Ascending aorta (tissue), 2 donors: ENCODE data around the gene ADORA2B. TPM values are rescaled to one million over a fixed set of nuclear protein-coding genes. Genes with fewer than 3 reads are reported as not detected.
"Not testable (repeated sequence)": the region's sequence is repeated elsewhere in the genome, so short reads cannot be mapped to it uniquely, and the experiment has no call there.

Source experiments
- DNase-seq, 2 donors: peaks; one replicate each; pipeline ENCODE4 v3.0.0-alpha.2; 2019; ENCODE audit warnings: low spot score in 2 of 2
- H3K27ac ChIP-seq, 2 donors: fragments of 200-600 bp; sonication (generic); one replicate each; pipeline ENCODE4 v1.5.1; 2016 to 2017; ENCODE audit warnings: mild to moderate bottlenecking in 1 of 2
- H3K27me3 ChIP-seq: fragments of 200-600 bp; sonication (generic); one replicate; pipeline ENCODE4 v1.5.1; 2017
- H3K36me3 ChIP-seq, 2 donors: fragments of 200-600 bp; sonication (generic); one replicate each; pipeline ENCODE4 v1.5.1; 2016
- H3K4me1 ChIP-seq, 2 donors: fragments of 200-600 bp; sonication (generic); one replicate each; pipeline ENCODE4 v1.5.1; 2016 to 2017; ENCODE audit warnings: mild to moderate bottlenecking in 1 of 2
- H3K4me3 ChIP-seq, 2 donors: fragments of 200-600 bp; sonication (generic); one replicate each; pipeline ENCODE4 v1.5.1; 2016 to 2017; ENCODE audit warnings: mild to moderate bottlenecking in 1 of 2
- H3K9me3 ChIP-seq, 2 donors: fragments of 200-600 bp; sonication (generic); one replicate each; pipeline ENCODE4 v1.5.1; 2016
- intact Hi-C: fragments of 100-400 bp; cut with DNase I; formaldehyde crosslinking; loops from one replicate; pipeline ENCODE4 v1.15.1; 2023
- total RNA-seq: library from RNA; depleted of rRNA; stranded (reverse); fragments of >200 nt; gene quantifications from one replicate; pipeline ENCODE4 v1.1.0, GENCODE V29; 2016
- TF ChIP-seq, protein P1 (sequence below), 3 experiments: fragments of 200-600 bp in 2 of 3; fragments of 450-650 bp in 1 of 3; sonication (generic) in 2 of 3; IDR thresholded peaks; one replicate each; pipeline ENCODE4 v1.5.1; 2016 to 2019; ENCODE audit warnings: antibody characterized with exemption in 3 of 3, mild to moderate bottlenecking in 1 of 3, moderate library complexity in 1 of 3

The ADORA2B gene
- total RNA-seq, 1 donor from 2014 or later = not detected

- no peak for DNase-seq
- TF ChIP-seq, protein P1, sequence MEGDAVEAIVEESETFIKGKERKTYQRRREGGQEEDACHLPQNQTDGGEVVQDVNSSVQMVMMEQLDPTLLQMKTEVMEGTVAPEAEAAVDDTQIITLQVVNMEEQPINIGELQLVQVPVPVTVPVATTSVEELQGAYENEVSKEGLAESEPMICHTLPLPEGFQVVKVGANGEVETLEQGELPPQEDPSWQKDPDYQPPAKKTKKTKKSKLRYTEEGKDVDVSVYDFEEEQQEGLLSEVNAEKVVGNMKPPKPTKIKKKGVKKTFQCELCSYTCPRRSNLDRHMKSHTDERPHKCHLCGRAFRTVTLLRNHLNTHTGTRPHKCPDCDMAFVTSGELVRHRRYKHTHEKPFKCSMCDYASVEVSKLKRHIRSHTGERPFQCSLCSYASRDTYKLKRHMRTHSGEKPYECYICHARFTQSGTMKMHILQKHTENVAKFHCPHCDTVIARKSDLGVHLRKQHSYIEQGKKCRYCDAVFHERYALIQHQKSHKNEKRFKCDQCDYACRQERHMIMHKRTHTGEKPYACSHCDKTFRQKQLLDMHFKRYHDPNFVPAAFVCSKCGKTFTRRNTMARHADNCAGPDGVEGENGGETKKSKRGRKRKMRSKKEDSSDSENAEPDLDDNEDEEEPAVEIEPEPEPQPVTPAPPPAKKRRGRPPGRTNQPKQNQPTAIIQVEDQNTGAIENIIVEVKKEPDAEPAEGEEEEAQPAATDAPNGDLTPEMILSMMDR (IDR thresholded peaks at IDR 0.05) = no peak
- Histone ChIP-seq H3K36me3 (no peaks in the 10 kb centered on the region), H3K4me3 (no peak overlapping the region), H3K9me3 (no peaks in the 10 kb centered on the region), H3K27ac (no peak overlapping the region), H3K4me1 (no peaks in the 10 kb centered on the region), H3K27me3 (no peaks in the 10 kb centered on the region)
- intact Hi-C loops = no loop called here
These were observed 37.6 kb upstream of the ADORA2B start for GRCh38 chr17:15907290-15907689.

GRCh38 chr17:15908378-15908777 is 36.6 kb upstream of the ADORA2B start:
- intact Hi-C loops = no loop called here
- Histone ChIP-seq H3K9me3 (no peaks in the 10 kb centered on the region), H3K27me3 (no peaks in the 10 kb centered on the region), H3K4me1 (no peaks in the 10 kb centered on the region), H3K27ac (no peak overlapping the region), H3K4me3 (no peak overlapping the region), H3K36me3 (no peaks in the 10 kb centered on the region)
- TF ChIP-seq, protein P1 (IDR thresholded peaks at IDR 0.05) = no peak
- no peak for DNase-seq

- no peaks in the 10 kb centered on the region for H3K4me1 ChIP-seq
- TF ChIP-seq, protein P1 (IDR thresholded peaks at IDR 0.05) = no peak
- H3K27me3 ChIP-seq = no peaks in the 10 kb centered on the region
- no peaks in the 10 kb centered on the region for H3K36me3 ChIP-seq
- intact Hi-C loops = no loop called here
- no peak overlapping the region for H3K4me3 ChIP-seq
- H3K27ac ChIP-seq = no peak overlapping the region
- H3K9me3 ChIP-seq = no peaks in the 10 kb centered on the region
- DNase-seq = no peak
These were observed 35.4 kb upstream of the ADORA2B start for GRCh38 chr17:15909481-15909991.

DNA sequence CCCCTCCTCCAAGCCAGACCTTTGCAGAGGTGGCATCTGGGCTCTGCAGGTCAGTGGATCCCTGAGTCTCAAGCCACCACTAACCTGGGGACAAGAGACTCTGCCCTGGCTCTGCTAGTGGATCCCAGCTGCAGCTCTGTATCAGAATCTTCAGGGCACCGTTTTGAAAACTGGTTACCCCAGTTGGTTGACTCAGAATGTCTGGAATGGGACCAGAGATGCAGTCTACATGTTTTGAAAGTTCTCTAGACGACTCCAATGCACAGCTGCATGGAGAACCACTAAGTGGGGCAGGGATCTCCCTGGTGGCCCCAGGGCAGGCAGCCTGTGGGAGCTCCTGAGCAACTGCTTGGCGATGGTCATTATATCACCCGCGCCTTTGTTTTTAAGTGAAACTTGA is 34.1 kb upstream of the ADORA2B start:
- DNase-seq = no peak
- no peaks in the 10 kb centered on the region for H3K9me3 ChIP-seq
- H3K27me3 ChIP-seq = no peaks in the 10 kb centered on the region
- no peak overlapping the region for H3K4me3 ChIP-seq
- TF ChIP-seq, protein P1 (IDR thresholded peaks at IDR 0.05) = no peak
- H3K27ac ChIP-seq = no peak overlapping the region
- no peaks in the 10 kb centered on the region for H3K4me1 ChIP-seq
- no peaks in the 10 kb centered on the region for H3K36me3 ChIP-seq
- intact Hi-C loops = no loop called here

GRCh38 chr17:15911701-15912100 is 33.2 kb upstream of the ADORA2B start:
- intact Hi-C loops, H3K4me1 ChIP-seq, H3K4me3 ChIP-seq, H3K36me3 ChIP-seq, H3K27me3 ChIP-seq, H3K9me3 ChIP-seq, DNase-seq, H3K27ac ChIP-seq: not testable (repeated sequence)

GRCh38 chr17:15912416-15912955 is 32.4 kb upstream of the ADORA2B start:
- DNase-seq = no peak
- Histone ChIP-seq H3K4me1 (no peaks in the 10 kb centered on the region), H3K36me3 (no peaks in the 10 kb centered on the region), H3K9me3 (no peaks in the 10 kb centered on the region), H3K4me3 (no peak overlapping the region), H3K27me3 (no peaks in the 10 kb centered on the region), H3K27ac (no peak overlapping the region)
- TF ChIP-seq, protein P1 (IDR thresholded peaks at IDR 0.05) = no peak
- intact Hi-C loops = no loop called here
